ENCODE results near the gene DCAF6.

The DCAF6 gene

DNA sequence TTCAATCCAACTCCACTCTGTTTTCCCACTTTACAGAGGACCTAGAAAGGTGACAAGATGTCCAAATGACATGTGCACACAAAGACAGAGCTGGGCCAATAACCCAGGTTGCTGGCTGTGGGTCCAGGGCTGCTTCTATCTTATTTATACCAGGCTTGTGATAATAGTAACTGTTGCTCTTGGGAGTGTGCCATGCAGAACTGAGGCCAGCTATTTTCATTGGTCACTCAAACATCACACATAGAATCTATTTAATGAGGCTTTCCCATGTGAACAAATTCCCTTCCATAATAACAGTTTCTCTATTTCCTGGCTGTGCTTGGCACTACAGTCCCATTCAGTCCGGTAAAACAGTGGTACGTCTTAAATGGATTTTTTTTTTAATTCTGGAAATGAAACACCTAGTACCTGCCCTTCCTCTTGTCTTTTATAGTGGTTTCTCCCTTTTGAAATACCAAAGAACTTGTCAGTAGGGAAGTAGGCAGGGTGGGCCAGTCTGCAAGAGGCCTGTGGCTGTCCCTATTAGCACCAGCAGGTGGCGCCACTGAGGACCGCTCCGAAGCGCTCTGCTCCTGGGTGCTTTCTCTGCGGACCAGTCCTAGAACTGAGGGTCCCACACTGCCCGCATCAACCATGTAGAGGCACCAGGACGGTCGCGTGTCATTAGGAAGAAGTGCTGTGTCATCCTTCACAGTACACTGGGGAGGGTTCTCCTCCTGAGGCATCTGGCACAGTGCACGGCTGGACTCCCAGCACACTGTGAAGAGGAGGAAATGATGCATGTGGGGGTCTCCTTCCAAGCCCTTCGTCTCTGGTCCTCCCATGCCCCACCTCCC lies 148.1 kb downstream of the DCAF6 start:
- peak; percentile 7 for DNase-seq (ENCODE audit: low spot score)

DNA sequence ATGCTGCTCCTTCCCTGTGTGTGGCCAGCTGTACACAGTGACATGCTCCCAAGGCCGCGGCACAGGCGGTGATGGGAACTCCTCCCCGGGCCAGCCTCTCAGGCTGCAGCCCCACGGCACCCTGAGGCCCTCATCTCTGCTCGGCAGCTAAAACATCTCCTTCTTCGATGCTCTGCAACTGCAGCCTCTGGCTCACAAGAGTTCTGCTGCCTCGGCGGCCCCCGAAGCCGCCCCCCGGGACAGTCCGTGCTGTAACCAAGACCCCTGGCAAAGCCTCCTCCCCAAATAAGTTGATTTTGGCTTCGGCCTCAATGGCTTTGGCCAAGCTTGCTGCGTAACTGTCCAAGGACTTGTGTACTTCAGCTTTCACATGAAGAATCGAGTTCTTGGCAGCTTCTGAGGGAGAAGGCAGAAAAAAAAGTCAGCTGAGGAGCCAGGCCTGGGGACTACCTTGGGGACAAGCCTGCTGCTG lies 149.0 kb downstream of the DCAF6 start:
- no peak for DNase-seq (ENCODE audit: low spot score)

DNA sequence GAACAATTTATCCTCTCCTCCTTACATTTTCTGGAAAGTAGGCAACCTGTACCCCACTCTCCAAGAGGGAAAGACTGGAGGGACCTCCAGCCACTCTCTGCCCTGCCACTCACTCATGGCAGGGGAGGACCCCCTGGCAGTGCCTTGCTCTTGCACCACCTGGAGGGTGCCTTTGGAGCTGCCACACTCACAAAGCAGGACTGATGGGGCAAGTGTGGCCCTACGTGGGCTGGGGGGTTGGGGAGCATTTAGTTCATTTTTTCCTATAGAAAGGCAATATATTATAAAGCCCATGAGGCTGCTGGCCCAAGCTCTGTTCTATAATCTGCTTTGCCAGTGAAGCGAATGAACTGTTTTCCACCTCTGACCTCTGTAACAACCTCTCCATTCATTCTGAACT lies 150.0 kb downstream of the DCAF6 start:
- DNase-seq (ENCODE audit: low spot score) = no peak

DNA sequence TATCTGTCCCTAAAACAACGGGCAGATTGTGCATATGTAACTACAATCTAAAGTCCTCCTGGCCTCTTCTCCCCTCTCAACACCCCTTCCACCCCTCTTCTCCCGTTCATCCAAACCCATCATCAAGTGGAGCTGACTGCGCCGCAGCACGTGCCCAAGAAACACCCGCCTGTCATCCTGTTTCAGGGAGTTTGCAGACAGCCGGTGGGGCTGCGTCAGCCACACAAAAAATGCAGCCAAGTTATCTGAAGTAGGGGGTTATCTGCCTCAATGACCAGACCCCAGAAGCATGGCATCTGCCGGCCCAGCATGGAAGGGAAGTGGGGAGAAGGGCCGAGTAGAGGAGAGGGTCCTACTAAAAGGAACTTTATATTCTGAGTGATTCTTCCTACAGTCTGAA lies 151.2 kb downstream of the DCAF6 start:
- no peak for DNase-seq (ENCODE audit: low spot score)

DNA sequence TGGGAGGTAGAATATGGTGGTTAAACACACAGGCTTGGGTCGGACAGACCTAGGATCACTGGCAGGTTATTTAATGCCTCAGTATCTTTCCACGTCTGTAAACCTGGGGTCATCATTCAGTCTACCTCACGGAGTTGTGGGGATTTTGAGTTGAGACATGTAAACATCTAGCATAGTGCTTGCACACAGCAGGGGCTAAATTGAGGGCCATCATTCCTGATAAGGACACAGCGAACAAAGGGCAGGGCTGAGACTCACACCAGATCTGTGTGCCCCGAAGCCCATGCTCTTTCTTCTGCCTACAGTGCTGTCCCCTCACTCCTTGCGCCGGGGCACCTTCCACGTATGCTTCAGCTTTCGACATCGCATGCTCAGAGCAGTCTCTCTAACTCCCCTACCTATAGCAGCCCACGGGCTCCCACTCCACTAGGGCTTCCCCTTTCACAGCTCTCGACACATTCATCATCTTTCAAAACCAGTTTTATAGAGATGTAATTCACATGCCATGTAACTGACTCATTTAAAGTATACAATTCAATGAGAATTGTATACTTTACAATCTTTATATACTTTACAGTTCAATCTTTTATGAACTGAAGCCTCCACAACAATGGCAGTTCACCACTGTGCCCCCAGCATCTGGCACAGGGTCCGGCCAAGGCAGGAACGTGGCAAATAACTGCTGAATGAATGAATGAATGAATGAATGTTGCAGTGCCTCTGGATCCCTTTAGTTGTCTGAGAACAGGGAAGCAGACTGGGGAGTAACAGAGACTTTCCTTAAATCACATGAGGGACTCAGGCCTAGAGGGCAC lies 152.2 kb downstream of the DCAF6 start:
- DNase-seq (ENCODE audit: low spot score) = no peak

DNA sequence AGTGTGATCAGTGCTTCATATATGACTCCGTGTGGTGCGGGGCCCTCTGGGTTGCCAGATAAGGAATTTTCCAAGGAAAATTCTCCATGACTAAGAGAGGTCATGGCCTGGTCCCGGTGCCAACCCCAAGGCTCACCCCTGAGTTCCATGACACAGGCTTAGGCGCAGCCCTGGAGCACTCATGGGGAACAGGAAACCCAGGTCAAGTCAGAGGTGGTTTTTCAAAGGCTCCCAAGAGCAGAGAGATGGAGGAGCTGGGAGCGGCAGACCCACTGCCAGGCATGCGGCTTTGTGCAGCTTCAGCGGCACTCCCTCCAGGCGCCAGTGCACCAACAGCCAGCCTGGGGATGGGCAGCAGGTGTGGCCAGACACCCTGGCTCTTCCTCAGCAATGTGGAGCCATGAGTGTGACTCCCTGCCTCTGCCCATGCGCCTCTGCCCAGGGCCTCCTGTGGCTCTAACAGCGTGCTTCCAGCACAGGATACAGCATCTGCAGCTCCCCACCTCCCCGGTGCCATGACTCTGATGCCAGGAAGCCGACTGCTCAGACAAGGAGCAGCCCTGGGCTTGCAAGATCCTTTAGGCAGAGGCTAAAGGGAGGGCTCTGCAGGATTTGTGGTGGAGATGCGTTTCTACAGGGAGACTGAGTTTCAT lies 153.0 kb downstream of the DCAF6 start:
- peak; percentile 5 for DNase-seq (ENCODE audit: low spot score)

DNA sequence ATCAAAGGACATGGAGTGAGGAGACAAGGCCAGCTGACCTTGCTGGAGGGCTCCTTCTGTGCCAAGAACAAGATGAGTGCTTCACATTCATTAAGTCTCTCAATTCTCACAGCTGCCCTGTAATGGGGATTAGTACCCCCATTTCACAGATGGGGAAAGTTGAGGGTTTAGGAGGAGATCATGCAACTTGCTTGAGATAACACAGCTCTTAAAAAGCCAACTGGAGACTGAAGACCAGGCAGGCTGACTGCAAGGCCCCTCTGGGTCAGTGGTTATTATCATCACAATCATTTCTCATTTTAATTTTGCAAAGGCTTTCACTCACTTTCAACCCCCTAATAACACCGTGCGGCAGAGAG lies 153.5 kb downstream of the DCAF6 start:
- DNase-seq (ENCODE audit: low spot score) = no peak

DNA sequence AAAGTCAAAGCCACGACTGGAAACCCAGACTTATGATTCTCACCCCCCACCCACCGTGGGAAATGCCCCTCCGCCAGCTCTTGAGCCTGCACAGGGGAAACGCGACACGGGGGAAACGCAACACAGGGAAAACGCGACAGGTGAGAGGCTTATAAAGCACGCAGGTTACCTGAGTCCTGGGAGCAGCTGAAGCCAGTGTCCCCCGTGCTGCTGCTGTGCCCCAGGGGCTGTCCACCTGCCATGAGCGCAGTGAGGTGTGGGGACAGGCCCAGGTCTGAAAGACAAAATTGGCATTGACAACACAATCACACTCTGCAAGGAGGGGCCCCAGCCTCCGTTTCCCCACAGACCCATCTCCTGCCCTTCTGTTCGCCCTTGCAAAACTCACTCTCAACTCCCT lies 153.9 kb downstream of the DCAF6 start:
- DNase-seq (ENCODE audit: low spot score) = no peak

DNA sequence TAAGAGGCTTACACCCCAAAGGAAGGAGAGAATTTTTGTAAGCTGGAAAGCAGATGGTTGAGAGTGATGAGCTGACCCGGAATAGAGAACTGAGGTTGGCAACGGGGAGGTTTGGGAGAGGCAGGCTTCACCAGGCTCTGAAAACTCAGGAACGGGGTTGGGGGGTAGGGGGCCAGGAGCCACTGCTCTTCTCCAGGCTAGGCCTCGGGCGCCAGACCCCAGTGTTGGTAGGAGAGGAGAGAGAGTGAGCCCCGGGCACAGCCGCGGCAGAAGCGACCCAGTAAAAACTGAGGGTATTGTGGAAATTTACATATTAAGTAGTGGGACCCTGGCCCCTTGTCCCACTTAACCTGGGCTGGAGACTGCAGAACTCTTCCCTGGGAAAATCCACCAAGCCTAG lies 154.6 kb downstream of the DCAF6 start:
- no peak for DNase-seq (ENCODE audit: low spot score)

DNA sequence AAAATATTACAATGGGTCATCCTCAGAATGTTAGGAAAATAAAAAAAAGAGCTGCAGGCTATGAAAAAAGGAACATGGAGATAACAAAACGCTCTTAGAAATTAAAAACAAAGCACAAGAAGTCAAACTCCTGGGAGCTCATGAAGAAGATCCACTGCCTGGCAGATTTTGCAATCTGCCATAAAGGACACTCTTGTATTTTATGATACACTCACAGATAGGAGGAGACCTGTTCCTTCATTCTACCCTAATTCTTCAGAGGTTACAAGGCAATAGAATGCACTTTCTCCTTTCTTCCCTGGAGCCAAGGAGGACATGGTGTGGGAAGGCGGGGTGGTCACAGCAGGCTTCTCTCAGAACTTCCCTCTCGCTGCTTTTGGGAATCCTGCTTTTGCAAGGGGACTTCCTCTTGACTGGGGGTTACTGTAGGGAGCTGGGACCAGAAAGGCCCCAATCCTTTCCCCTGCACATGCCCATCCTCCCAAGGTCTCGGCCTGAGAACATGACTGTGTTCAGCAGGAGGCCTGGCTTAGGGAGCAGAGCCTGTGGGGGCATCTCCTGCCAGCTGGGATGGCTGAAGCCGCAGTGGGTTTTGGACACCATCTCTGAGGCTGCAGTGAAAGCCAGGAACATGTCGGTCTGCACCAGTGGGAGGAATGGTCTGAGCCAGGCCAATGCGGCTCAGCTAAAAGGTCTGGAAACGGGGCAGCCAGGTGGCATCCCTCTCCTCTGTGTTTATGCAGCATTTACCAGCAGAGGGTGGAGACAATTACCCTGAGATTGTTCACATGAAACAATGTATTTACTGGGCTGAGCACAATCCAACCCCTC lies 155.5 kb downstream of the DCAF6 start:
- DNase-seq (ENCODE audit: low spot score) = no peak

DNA sequence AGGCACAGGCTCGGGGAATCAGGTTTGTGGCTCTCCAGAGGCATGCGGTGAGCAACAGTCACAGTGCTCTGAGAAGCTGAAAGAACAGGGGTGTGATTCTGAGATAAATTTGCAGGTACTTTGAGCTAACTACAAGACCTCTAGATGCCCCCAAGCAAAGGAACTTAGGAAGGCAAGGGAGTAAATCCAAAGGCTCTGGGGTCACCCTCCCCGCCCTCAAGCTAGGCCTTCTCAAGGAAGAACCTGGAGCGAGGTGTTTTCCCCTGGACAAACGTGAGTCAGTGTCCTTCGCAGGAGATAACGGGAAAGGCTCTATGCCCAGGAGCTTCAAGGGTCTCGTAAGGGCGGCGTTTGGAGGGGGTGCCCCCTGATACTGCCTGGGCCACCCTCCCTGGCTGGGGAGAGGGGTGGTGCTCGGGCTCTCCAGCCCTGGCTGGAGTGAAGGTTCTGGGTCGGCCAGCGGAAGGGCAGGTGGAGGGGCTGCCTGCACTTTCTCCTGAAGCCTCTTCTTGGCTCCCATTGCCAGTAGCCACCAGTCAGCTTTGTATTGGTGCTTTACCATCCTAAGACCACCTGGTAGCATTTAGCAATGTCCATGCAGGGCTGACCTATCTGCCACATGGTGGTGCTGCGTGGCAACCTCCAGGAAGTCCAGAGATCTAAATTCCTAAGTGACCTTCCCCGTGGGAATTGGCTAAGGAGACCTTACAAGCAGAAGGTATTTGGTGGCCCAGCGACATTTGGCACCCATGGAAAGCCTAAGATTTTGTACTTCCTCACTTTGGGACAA lies 156.3 kb downstream of the DCAF6 start:
- DNase-seq (ENCODE audit: low spot score) = peak; percentile 21

DNA sequence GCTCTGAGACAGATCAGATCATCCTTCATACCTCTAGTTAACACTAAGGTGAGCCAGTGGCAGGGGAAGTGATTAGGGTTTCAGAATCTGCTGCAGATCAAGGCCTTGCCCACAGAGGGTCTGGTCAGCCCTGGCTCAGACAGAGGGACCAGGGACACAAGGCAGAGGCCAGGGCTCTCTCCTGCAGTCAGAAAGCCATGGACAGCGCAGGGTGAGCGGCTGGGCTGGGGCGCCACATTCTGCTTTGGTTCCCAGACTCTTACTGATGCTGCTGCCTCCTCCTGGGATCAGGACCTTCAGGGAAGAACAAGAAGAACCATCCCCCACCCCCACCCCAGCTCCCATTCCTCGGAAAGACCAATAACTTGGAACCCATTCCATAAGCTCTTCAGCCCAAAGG lies 157.1 kb downstream of the DCAF6 start:
- DNase-seq (ENCODE audit: low spot score) = no peak

DNA sequence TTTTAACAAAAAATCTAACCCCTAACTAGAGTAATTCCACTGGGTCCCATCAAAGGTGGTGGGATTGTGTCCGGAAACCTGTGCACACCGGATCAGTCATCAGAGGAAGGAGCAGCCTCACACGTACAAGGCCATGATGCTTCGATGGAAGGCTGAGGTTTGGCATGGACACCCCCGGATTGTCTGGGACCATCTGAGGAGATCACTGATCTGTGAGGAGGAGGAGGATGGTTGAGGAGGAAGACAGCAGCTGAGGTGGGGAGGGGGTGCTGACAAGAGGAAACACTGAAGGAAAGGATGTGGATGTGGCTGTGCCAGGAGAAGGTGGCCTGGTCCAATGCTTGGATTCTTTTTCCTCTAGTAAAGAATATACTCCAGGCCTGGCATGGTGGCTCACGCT lies 159.0 kb downstream of the DCAF6 start:
- DNase-seq (ENCODE audit: low spot score) = no peak

DNA sequence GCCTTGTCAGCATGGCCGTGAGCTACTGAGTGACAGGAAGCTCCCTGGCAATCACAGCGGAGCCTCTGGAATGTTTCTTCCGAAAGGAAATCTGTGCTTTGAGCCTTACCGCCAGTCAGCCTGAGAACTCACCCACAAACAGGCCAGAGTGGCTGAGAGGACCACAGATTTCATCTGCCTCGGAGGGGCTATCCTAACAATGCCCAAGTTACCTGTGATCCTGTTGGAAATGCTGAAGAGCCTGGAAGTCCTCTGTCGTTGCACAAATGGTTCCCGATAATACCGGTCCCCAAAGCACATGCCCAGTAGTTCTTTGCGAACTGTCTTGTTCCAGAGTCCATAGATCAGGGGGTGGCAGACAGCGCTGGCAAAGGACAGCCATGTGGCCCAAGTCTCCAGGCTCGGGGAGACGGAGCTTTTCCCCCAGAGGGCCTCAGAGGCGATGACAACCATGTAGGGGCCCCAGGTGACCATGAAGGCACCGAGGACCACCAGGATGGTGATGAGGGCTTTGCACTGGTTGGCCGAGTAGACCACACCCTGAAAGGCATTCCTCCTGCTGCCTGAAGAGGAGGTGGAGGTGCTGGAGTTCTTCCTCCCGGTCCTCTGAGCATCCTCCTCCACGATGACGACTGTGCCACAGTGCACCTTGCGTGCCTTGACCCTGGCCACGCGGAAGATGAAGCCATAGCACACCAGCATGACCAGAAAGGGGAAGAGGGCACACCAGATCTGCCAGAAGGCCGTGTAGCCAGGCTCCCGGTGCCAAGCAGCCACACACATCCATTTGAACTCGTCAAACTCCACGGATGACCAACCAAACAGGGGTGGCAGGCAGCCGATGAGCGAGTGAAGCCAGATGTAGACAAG lies 160.0 kb downstream of the DCAF6 start:
- no peak for DNase-seq (ENCODE audit: low spot score)

DNA sequence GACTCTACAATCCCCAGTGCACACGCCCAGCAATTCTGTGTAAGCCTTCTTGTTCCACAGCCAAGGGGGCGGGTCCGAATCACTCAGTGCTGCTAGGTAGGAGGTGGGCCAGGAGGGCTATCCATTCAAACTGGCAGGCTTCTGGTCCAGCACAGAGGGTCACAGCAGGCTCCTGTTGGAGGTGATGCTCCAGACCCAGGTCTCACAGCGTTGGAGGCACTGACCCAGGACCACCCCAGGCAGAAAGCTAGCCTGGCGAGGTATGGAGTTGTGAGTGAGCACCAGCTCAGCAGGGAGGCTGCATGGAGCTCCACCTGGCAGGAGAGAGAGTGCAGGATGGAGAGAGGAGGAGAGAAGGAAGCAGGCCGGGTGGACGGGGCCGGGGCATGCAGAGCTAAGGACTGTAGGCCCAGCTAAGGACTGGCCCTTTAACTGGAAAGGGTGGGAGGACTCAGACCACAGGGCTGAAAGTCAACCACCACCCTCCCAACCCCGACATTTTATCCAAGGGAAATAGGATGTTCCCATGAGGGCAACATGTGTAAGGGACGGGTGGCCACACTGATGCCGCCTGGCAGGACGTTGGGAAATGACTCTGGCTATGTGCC lies 161.5 kb downstream of the DCAF6 start:
- DNase-seq (ENCODE audit: low spot score) = no peak

DNA sequence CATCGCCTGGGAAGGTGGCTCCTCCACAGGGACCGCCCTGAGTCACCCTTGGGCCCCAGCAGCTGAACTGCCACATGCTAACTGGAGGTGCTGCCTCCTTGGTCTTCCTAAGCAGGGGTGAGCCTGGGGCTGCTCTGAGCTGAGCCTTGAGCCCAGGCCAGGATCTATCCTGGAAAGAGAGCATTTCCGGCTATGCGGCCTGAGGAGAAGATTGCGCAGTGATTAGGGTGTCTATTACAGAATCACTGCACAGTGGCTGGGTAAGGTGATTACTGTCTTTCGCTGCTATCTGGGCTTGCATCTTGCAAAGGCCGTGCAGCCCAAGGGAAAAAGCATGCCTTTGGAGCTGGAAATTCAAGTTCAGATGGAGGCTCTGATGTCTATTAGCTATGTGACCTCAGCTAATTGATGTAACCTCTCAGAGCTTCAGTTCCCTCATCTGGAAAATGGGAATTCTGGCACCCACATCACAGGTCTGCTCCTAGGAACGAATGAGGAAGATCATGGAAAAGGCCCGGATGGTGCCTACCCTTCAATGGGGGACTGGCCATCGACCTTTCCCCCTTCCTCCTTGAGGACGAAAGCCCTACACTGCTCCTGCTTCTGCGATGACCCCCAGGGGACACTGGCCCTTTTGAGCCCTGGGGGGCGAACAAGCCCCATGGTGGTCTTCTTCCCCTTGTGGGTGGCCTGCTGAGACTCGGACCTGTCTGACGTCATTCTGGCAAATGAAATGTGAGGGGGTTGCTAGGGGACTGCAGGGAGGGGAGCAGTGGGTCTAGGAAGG lies 162.2 kb downstream of the DCAF6 start:
- no peak for DNase-seq (ENCODE audit: low spot score)

DNA sequence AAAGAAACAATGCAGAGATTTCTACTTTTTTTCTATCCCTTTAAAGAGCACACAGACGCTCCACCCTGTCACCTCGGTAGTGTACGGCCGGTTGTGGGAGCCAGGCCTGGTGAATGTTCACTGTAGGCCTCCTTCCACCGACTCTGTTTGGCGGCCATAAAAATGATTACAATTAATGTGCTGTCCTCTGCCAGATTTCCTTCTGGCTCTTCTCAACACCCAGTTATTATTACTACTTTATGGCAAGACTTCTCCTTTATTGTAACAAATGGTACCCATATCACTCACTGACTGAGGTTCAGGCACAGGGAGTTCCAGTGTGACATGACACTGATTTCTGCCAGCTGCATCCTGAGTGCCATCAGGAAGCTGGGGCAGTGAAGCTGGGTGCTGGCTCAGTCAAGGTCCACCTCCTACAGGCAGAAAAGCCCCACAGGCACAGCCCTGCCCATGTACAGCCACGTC lies 162.9 kb downstream of the DCAF6 start:
- no peak for DNase-seq (ENCODE audit: low spot score)

DNA sequence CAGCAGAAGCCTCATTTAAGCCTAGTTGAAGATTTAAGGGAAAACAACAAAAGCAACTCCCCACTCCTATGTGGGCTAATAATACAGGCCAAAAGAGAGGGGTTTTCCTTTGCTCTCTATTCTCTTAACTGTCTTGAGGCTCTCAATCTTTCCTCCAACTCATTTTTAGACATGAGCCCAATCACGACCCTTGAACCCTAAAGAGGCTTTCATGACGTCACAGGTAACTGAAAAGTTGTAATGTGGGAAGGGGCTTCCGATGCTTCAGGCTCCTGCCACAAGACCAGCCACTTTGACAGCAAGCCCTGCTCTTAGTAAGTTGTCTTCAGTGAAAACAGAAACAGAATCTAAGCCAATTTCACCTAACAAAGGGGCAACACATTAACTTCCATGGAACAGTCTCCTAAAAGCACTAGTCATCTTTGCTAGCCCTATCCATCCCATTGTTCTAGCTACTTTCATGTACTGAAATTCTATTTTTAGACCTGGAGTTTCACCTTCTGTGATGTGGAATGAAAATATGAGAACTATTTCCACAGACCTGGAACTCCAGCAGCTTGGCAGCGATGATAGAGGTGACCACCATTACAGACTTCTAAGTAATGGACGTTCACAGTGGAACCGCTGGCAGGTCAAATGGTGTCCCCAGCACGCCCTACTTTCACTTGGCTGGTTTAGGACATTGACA lies 164.0 kb downstream of the DCAF6 start:
- DNase-seq (ENCODE audit: low spot score) = no peak
